Measurements from ENCODE around the gene RALGPS1. TPM values are rescaled to one million over a fixed set of nuclear protein-coding genes. Genes with fewer than 3 reads are reported as not detected.

The RALGPS1 gene
- total and polyA plus RNA-seq, 2 of the 8 experiments (the other 6 are each of a cell fraction or from before 2014, with no cell fraction given), result 20.0 to 23.5 TPM

DNA sequence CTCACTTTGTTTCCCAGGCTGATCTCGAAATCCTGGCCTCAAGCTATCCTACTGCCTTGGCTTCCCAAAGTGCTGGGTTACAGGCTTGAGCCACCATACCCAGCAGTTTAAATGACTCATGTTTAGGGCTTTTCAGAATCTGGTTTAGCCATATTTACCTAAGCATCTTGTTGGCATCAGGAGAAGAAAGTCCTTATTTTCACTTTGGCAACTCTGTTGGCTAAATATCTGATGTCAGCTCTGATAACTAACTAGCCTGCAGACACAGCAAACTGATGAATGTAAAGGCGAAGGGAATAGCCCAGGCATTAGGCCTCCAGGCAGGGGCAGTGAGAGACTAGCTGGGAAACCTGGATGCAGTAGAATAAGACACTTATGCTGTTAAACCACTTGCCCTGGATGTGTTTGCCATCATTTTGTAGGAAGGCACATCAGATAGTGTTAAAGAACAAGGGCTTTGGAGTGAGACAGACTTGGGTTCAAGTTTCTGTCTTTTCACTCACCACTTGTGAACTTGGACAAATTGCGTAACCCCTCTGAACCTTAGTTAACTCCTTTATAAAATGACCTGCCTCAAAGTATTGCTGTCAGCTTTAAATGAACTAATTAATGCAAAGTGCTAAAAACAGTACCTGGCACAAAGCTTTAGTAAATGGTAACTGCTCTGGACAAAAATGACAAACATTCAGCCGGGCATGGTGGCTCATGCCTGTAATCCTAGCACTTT lies 315.3 kb downstream of the RALGPS1 start:
- Histone ChIP-seq H3K36me3 (ENCODE audit: control insufficient read depth in 2 of 4, insufficient read depth in 4 of 4, low read length in 3 of 4) (no peaks in the 10 kb centered on the region), H3K23ac (ENCODE audit: insufficient read length) (no peak overlapping the region), H2BK15ac (ENCODE audit: low read length) (no peak overlapping the region), H4K20me1 (replicated peaks in 1 of 2; ENCODE audit: control insufficient read depth in 1 of 2, insufficient read depth in 2 of 2, low read length in 2 of 2) (peaks cover 2 to 4% of the 10 kb centered on the region in 2 experiments), H2BK20ac (ENCODE audit: low read length) (no peak overlapping the region), H3K9me3 (ENCODE audit: insufficient read depth in 2 of 2, low read depth in 1 of 2, low read length in 1 of 2) (no peaks in the 10 kb centered on the region), H3K14ac (ENCODE audit: insufficient read length) (no peak overlapping the region), H3K79me2 (ENCODE audit: control insufficient read depth in 1 of 2, insufficient read depth in 2 of 2, low read length in 2 of 2) (no peaks in the 10 kb centered on the region), H3K27ac (ENCODE audit: low read depth, low read length) (no peak overlapping the region), H3K23me2 (ENCODE audit: low read depth, low read length) (peaks cover 6% of the 10 kb centered on the region), H4K8ac (ENCODE audit: extremely low read depth, insufficient read depth, low read length) (no peak overlapping the region), H2AFZ (ENCODE audit: low read length) (no peak overlapping the region), H3K27me3 (replicated peaks in 1 of 4; ENCODE audit: control insufficient read depth in 3 of 4, extremely low read depth in 1 of 4, insufficient read depth in 3 of 4, low read length in 3 of 4) (peaks cover 2 to 13% (median 11%) of the 10 kb centered on the region in 4 experiments; a peak in 6 of 7 replicates), H3K9ac (replicated peaks in 1 of 4; ENCODE audit: extremely low read depth in 1 of 4, low read depth in 3 of 4, low read length in 3 of 4) (no peak overlapping the region), H3K4me2 (ENCODE audit: insufficient read depth in 1 of 2, low read depth in 2 of 2, low read length in 2 of 2) (no peak overlapping the region), H3K79me1 (ENCODE audit: low read depth, low read length) (no peaks in the 10 kb centered on the region), H3K4me1 (replicated peaks in 1 of 4; ENCODE audit: control insufficient read depth in 3 of 4, insufficient read depth in 4 of 4, low read length in 3 of 4) (peaks cover 0 to 8% (median 6%) of the 10 kb centered on the region in 4 experiments; a peak in 4 of 7 replicates), H2BK120ac (replicated peaks; ENCODE audit: low read depth, low read length) (no peak overlapping the region), H3K56ac (replicated peaks; ENCODE audit: insufficient read length, low read depth, low read length) (no peak overlapping the region), H3K18ac (ENCODE audit: extremely low read depth, low read length) (no peak overlapping the region), H2BK12ac (ENCODE audit: low read depth, low read length) (no peak overlapping the region), H2AK5ac (ENCODE audit: low read depth, low read length) (no peak overlapping the region), H3K4ac (replicated peaks; ENCODE audit: insufficient read length, low read depth, low read length) (no peak overlapping the region), H2BK5ac (ENCODE audit: low read depth, low read length) (no peak overlapping the region), H4K91ac (replicated peaks; ENCODE audit: insufficient read length, low read length) (no peak overlapping the region), H4K5ac (ENCODE audit: insufficient read length, low read depth, low read length) (no peak overlapping the region), H3K4me3 (ENCODE audit: extremely low read depth in 1 of 4, insufficient read depth in 2 of 4, low read depth in 3 of 4, low read length in 4 of 4) (no peak overlapping the region)
- 76% methylated on average over 4 of the region's 4 CpGs; no CpG with 5 or more reads in 1 of the 2 experiments for WGBS, 2 experiments (ENCODE audit: extremely low coverage in 1 of 2, insufficient coverage in 1 of 2, insufficient read length in 1 of 2, insufficient replicate concordance in 2 of 2, low coverage in 1 of 2, low lambda C conversion rate in 2 of 2, missing lambda C conversion rate in 1 of 2)
- FAIRE-seq, result no peak
- ChIA-PET POLR2A (ENCODE audit: partially characterized antibody) (interaction anchor here (1.2 to 1.6 kb wide), 2 partner anchors 9 to 23 kb away, joined by 3 to 6 read pairs; no protein-coding TSS in a partner anchor), CTCF (ENCODE audit: partially characterized antibody) (no interaction called here)
- no peak for TF ChIP-seq RBBP5 (IDR thresholded peaks at IDR 0.05; ENCODE audit: borderline replicate concordance, low read depth, low read length)
- peak; percentile 79 for TF ChIP-seq CEBPB (IDR thresholded peaks at IDR 0.05; ENCODE audit: low read depth, low read length)
- no peak for TF ChIP-seq KDM5A (IDR thresholded peaks at IDR 0.05; ENCODE audit: low read length)
- TF ChIP-seq SIRT6 (IDR thresholded peaks at IDR 0.05; ENCODE audit: low read length), result no peak
- no peak for TF ChIP-seq ZNF274 (IDR thresholded peaks at IDR 0.05; ENCODE audit: borderline replicate concordance, extremely low read depth, low read length)
- DNase-seq (ENCODE audit: low read depth in 1 of 2, low spot score in 2 of 2), result no peak

Measured in H1 (cell line).